Upper lobe of right lung (tissue), 1 donor: ENCODE results near the gene FOXA2. TPM values are rescaled to one million over a fixed set of nuclear protein-coding genes. Genes with fewer than 3 reads are reported as not detected.

Experiments used
- ATAC-seq: fragments of 200-7000 bp; cut with Tn5 transposase; one replicate; pipeline ENCODE4 v1.9.1; 2020; ENCODE audit warnings: mild to moderate bottlenecking, moderate library complexity
- DNase-seq: peaks from one replicate; pipeline ENCODE4 v3.0.0-alpha.2; 2020
- H3K27ac ChIP-seq: fragments of 200-600 bp; one replicate; pipeline ENCODE4 v1.8.0; 2022
- H3K27me3 ChIP-seq: fragments of 200-600 bp; one replicate; pipeline ENCODE4 v1.8.0; 2022; ENCODE audit warnings: mild to moderate bottlenecking
- H3K36me3 ChIP-seq: fragments of 200-600 bp; one replicate; pipeline ENCODE4 v1.8.0; 2022
- H3K4me1 ChIP-seq: fragments of 200-600 bp; one replicate; pipeline ENCODE4 v1.8.0; 2022
- H3K4me3 ChIP-seq: fragments of 200-600 bp; one replicate; pipeline ENCODE4 v1.8.0; 2022; ENCODE audit warnings: mild to moderate bottlenecking
- H3K9me3 ChIP-seq: fragments of 200-600 bp; one replicate; pipeline ENCODE4 v1.8.0; 2022
- CTCF ChIP-seq: fragments of 200-600 bp; IDR thresholded peaks from one replicate; pipeline ENCODE4 v1.8.0; 2022; ENCODE audit warnings: antibody characterized with exemption
- intact Hi-C: fragments of 100-400 bp; cut with DNase I; formaldehyde crosslinking; loops from one replicate; pipeline ENCODE4 v1.11.0; 2022
- total RNA-seq: library from RNA; stranded (reverse); fragmentation: NEBNext Ultra II Directional; extraction: Animal tissue kit (Norgen Biotek cat#: 25700); gene quantifications from one replicate; pipeline ENCODE4 v1.2.1, GENCODE V29; 2021
- donor health status: DM: no; HTN: yes; CAD: no; lungs with severe emphysema.

The FOXA2 gene
- total RNA-seq, 1 donor from 2014 or later, result 21.7 TPM

DNA sequence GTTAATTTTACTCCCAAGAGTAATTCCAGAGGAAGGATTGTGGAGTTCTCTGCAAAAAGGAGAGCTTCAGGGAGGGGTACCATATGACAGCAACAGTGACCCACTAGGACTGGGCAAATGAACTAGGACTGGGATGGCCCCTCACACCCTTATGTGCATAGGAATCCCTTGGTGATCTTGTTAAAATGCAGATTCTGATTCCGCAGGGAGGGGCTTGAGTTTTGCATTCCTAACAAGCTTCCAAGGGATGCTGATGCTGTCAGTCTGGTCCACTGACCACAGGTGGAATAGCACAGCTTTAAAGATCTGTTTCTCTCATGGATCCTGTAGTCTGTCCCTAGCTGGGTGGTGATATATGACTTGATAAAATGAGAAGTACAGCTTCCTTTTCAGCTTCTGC is 6.3 kb upstream of the FOXA2 start:
- ATAC-seq (no peak), DNase-seq (no peak)
- Histone ChIP-seq H3K4me1 (peaks cover 5% of the 10 kb centered on the region), H3K36me3 (no peaks in the 10 kb centered on the region), H3K9me3 (no peaks in the 10 kb centered on the region), H3K4me3 (no peak overlapping the region), H3K27ac (no peak overlapping the region), H3K27me3 (peaks cover 36% of the 10 kb centered on the region)
- no peak for TF ChIP-seq CTCF
- intact Hi-C loops, result no loop called here

GRCh38 chr20:22586645-22587310 is 2.4 kb upstream of the FOXA2 start:
- intact Hi-C loops, result no loop called here
- no peaks in the 10 kb centered on the region for H3K36me3 ChIP-seq
- peaks cover 66% of the 10 kb centered on the region for H3K27me3 ChIP-seq
- H3K9me3 ChIP-seq, result no peaks in the 10 kb centered on the region
- peak; percentile 70 for TF ChIP-seq CTCF
- peaks cover 5% of the 10 kb centered on the region for H3K4me1 ChIP-seq
- peak; percentile 41 for ATAC-seq
- H3K4me3 ChIP-seq, result peak overlapping the region; percentile 46
- H3K27ac ChIP-seq, result no peak overlapping the region
- DNase-seq, result peak; percentile 87

- TF ChIP-seq CTCF, result no peak
- H3K27me3 ChIP-seq, result peaks cover 74% of the 10 kb centered on the region
- peak overlapping the region; percentile 45 for H3K4me3 ChIP-seq
- intact Hi-C loops, result no loop called here
- H3K9me3 ChIP-seq, result no peaks in the 10 kb centered on the region
- no peaks in the 10 kb centered on the region for H3K36me3 ChIP-seq
- no peak for ATAC-seq
- DNase-seq, result no peak
- H3K27ac ChIP-seq, result no peak overlapping the region
- H3K4me1 ChIP-seq, result peaks cover 5% of the 10 kb centered on the region
Measured at GRCh38 chr20:22585786-22586493, 1.6 kb upstream of the FOXA2 start.

DNA sequence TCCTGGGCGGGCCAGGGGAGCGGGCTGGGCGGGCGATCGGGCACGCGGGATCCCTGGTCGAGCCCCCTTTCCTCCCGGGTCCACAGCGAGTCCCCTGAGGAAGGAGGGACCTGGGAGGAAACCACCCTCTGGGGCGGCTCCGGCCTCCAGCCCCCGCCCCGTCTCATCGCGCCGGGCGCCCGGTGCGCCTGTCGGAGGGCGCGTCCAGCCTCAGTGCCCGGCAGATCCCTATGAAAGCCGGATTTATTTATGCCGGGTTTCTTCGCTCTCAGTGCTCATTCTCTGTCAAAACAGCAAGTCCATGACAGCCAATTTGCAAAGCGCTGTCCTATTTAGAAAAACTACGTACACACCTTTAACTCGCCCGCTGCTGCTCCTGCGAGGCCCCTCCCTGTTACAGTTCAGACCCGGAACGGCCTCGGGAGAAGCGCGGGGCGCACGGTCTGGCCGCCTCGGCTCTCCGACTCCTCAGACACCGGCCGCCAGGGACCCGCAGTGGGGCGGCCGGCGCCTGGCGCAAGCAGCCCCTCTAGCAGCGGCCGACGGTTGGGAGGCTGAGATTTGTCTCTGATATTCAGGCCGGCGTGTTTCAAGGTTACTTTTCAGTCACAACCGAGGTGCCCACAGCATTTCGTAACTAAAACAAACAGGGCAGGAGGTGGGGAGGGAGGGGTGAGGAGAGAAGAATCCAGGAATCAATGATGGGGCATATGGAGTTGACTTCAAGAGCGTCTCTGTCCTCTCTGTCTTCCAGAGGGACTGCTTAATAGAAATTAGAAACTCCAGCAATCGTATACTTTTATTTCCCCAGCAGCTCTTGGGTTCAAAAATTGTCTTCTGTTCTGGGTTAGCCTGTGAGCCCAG is 782 bp upstream of the FOXA2 start:
- H3K36me3 ChIP-seq, result no peaks in the 10 kb centered on the region
- peaks cover 5% of the 10 kb centered on the region for H3K4me1 ChIP-seq
- TF ChIP-seq CTCF, result no peak
- H3K27ac ChIP-seq, result peak overlapping the region; percentile 87
- intact Hi-C loops, result no loop called here
- peak; percentile 78 for DNase-seq
- peak overlapping the region; percentile 45 for H3K4me3 ChIP-seq
- H3K9me3 ChIP-seq, result no peaks in the 10 kb centered on the region
- H3K27me3 ChIP-seq, result peaks cover 80% of the 10 kb centered on the region
- ATAC-seq, result peak; percentile 68

GRCh38 chr20:22583773-22584521 is 425 bp downstream of the FOXA2 start:
- intact Hi-C loops, result no loop called here
- Histone ChIP-seq H3K4me1 (peaks cover 5% of the 10 kb centered on the region), H3K9me3 (no peaks in the 10 kb centered on the region), H3K27me3 (peaks cover 83% of the 10 kb centered on the region), H3K36me3 (no peaks in the 10 kb centered on the region), H3K27ac (peak overlapping the region; percentile 83), H3K4me3 (peak overlapping the region; percentile 50)
- no peak for TF ChIP-seq CTCF
- DNase-seq (peak; percentile 93), ATAC-seq (peak; percentile 84)
